GM20000 (cell line): ENCODE results near the gene NDUFA3.

Experiments used
- DNase-seq: peaks from one replicate; pipeline ENCODE4 v3.0.0; 2012; ENCODE audit warnings: low spot score
- CTCF ChIP-seq: IDR thresholded peaks from 2 replicates; pipeline ENCODE4 v1.5.1; 2012; ENCODE audit warnings: mild to moderate bottlenecking, control low read depth; ENCODE audit errors: extremely low read depth, missing control alignments

The NDUFA3 gene

GRCh38 chr19:54145541-54146158 is 43.0 kb downstream of the NDUFA3 start:
- DNase-seq: no peak
- no peak for TF ChIP-seq CTCF

GRCh38 chr19:54147676-54148075 is 45.0 kb downstream of the NDUFA3 start:
- no peak for DNase-seq

GRCh38 chr19:54148158-54148557 is 45.5 kb downstream of the NDUFA3 start:
- TF ChIP-seq CTCF: no peak

More at GRCh38 chr19:54147676-54148075, 45.0 kb downstream of the NDUFA3 start:
- no peak for TF ChIP-seq CTCF

GRCh38 chr19:54149021-54149812 is 46.6 kb downstream of the NDUFA3 start:
- TF ChIP-seq CTCF: no peak
- DNase-seq: no peak

More at GRCh38 chr19:54148158-54148557, 45.5 kb downstream of the NDUFA3 start:
- no peak for DNase-seq

GRCh38 chr19:54151362-54152035 is 48.8 kb downstream of the NDUFA3 start:
- no peak for TF ChIP-seq CTCF
- DNase-seq: no peak

GRCh38 chr19:54152267-54152666 is 49.6 kb downstream of the NDUFA3 start:
- no peak for DNase-seq
- no peak for TF ChIP-seq CTCF

GRCh38 chr19:54152878-54153524 is 50.3 kb downstream of the NDUFA3 start:
- no peak for DNase-seq
- no peak for TF ChIP-seq CTCF
